ENCODE results near the gene DESI2.

The DESI2 gene

GRCh38 chr1:244755673-244756072 lies 102.7 kb downstream of the DESI2 start:
- no peak for DNase-seq (ENCODE audit: low read depth)

GRCh38 chr1:244757091-244757939 lies 104.4 kb downstream of the DESI2 start:
- DNase-seq (ENCODE audit: low read depth), result no peak

Data from CMK (cell line).